HG03095 (cell line): ENCODE data around the gene PLEKHA7.
"Not testable (repeated sequence)": the region's sequence is repeated elsewhere in the genome, so short reads cannot be mapped to it uniquely, and the experiment has no call there.

Source experiments
- ATAC-seq: cut with Tn5 transposase; IDR thresholded peaks from one replicate; pipeline ENCODE4 v1.9.1; 2021; ENCODE audit warnings: moderate library complexity; ENCODE audit not compliant: unreplicated experiment

Gene PLEKHA7

GRCh38 chr11:16942911-16943310 lies 71.3 kb downstream of the PLEKHA7 start:
- no peak for ATAC-seq

- no peak for ATAC-seq
Measured at GRCh38 chr11:16942342-16942741, 71.9 kb downstream of the PLEKHA7 start.

- no peak for ATAC-seq
Measured at GRCh38 chr11:16941935-16942334, 72.3 kb downstream of the PLEKHA7 start.

- ATAC-seq: no peak
Measured at GRCh38 chr11:16938061-16938460, 76.2 kb downstream of the PLEKHA7 start.

- no peak for ATAC-seq
Measured at GRCh38 chr11:16936643-16937042, 77.6 kb downstream of the PLEKHA7 start.

GRCh38 chr11:16935518-16936302 lies 78.5 kb downstream of the PLEKHA7 start:
- no peak for ATAC-seq

GRCh38 chr11:16933756-16934603 lies 80.2 kb downstream of the PLEKHA7 start:
- ATAC-seq: no peak

GRCh38 chr11:16933291-16933690 lies 80.9 kb downstream of the PLEKHA7 start:
- no peak for ATAC-seq

- ATAC-seq: no peak
Measured at GRCh38 chr11:16928044-16928443, 86.2 kb downstream of the PLEKHA7 start.

GRCh38 chr11:16926883-16927626 lies 87.2 kb downstream of the PLEKHA7 start:
- no peak for ATAC-seq

GRCh38 chr11:16925561-16926065 lies 88.6 kb downstream of the PLEKHA7 start:
- ATAC-seq: no peak

- ATAC-seq: peak; percentile 14
Measured at GRCh38 chr11:16924826-16925560, 89.2 kb downstream of the PLEKHA7 start.

- ATAC-seq: peak; percentile 52
Measured at GRCh38 chr11:16924462-16924825, 89.8 kb downstream of the PLEKHA7 start.

- peak; percentile 49 for ATAC-seq
Measured at GRCh38 chr11:16923987-16924386, 90.2 kb downstream of the PLEKHA7 start.

- no peak for ATAC-seq
Measured at GRCh38 chr11:16921668-16922067, 92.5 kb downstream of the PLEKHA7 start.

GRCh38 chr11:16921019-16921418 lies 93.2 kb downstream of the PLEKHA7 start:
- no peak for ATAC-seq

GRCh38 chr11:16920559-16920958 lies 93.7 kb downstream of the PLEKHA7 start:
- ATAC-seq: no peak

- ATAC-seq: not testable (repeated sequence)
Measured at GRCh38 chr11:16918543-16919182, 95.6 kb downstream of the PLEKHA7 start.

- no peak for ATAC-seq
Measured at GRCh38 chr11:16917941-16918340, 96.3 kb downstream of the PLEKHA7 start.

- ATAC-seq: no peak
Measured at GRCh38 chr11:16912692-16913111, 101.5 kb downstream of the PLEKHA7 start.
